ENCODE data around the gene TNS3. TPM values are rescaled to one million over a fixed set of nuclear protein-coding genes. Genes with fewer than 3 reads are reported as not detected.

TNS3 gene
- total and polyA plus RNA-seq, 9 of the 15 experiments (the other 6 are each of a cell fraction or from before 2014, with no cell fraction given) = 0.20 TPM; not detected in 8

GRCh38 chr7:47448971-47449370, 132.9 kb downstream of the TNS3 start (continued):
- no peak for TF ChIP-seq ZBTB12 (CRISPR knock-in tag; IDR thresholded peaks at IDR 0.05)

- peaks cover 5% of the 10 kb centered on the region for H4K20me1 ChIP-seq (replicated peaks; ENCODE audit: control insufficient read depth, insufficient read depth, low read length)
- POLR2A ChIA-PET = no interaction called here
- CTCF ChIA-PET (ENCODE audit: low intra/inter-chr PET ratio) = no interaction called here
- H3K4me3 ChIP-seq = no peak overlapping the region
- H3K9me3 ChIP-seq (replicated peaks; ENCODE audit: control insufficient read depth, insufficient read depth, low read depth, low read length) = no peaks in the 10 kb centered on the region
- no peaks in the 10 kb centered on the region for H3K79me2 ChIP-seq (ENCODE audit: control insufficient read depth, insufficient read depth, low read length)
- no peak overlapping the region for H3K27ac ChIP-seq (ENCODE audit: extremely low read depth, low read depth, low read length)
- no peak for TF ChIP-seq CBX3 (IDR thresholded peaks at IDR 0.05; ENCODE audit: borderline replicate concordance in 1 of 2, low read length in 2 of 2)
- no peak for TF ChIP-seq RREB1 (CRISPR knock-in tag; IDR thresholded peaks at IDR 0.05)
- no peak for TF ChIP-seq RBM22 (IDR thresholded peaks at IDR 0.05; ENCODE audit: low read depth, low read length, poor library complexity, severe bottlenecking)
- TF ChIP-seq NELFE (IDR thresholded peaks at IDR 0.05; ENCODE audit: insufficient read depth, insufficient read length) = no peak
- no peak for TF ChIP-seq HCFC1 (IDR thresholded peaks at IDR 0.05; ENCODE audit: low read depth, low read length)
- no peak for TF ChIP-seq ZNF668 (CRISPR knock-in tag; IDR thresholded peaks at IDR 0.05)
- no peak overlapping the region for H3K9ac ChIP-seq (ENCODE audit: insufficient read depth in 1 of 2, low read depth in 2 of 2, low read length in 2 of 2)
- no peak for DNase-seq (ENCODE audit: extremely low read depth in 1 of 4, low spot score in 3 of 4)
- no TSS peak for BruUV-seq (replicated peaks)
- intact Hi-C loops (cut with micrococcal nuclease) = no loop called here
- 3% methylated on average over 12 of the region's 12 CpGs for WGBS (ENCODE audit: insufficient coverage, low coverage, missing lambda C conversion rate)
- H3K27me3 ChIP-seq (ENCODE audit: control insufficient read depth in 2 of 2, insufficient read depth in 2 of 2, low read length in 2 of 2) = peaks cover 0 to 53% of the 10 kb centered on the region in 2 experiments; a peak in 4 of 5 replicates
- H3K4me2 ChIP-seq (ENCODE audit: insufficient read depth, low read length) = no peak overlapping the region
- no peaks in the 10 kb centered on the region for H3K9me1 ChIP-seq (ENCODE audit: control insufficient read depth, insufficient read depth, low read length)
- no peaks in the 10 kb centered on the region for H3K36me3 ChIP-seq (ENCODE audit: control insufficient read depth, insufficient read depth, low read length)
- in situ Hi-C loops (cut with MboI) = no loop called here
- ATAC-seq = no peak
- FAIRE-seq = no peak
- H3K4me1 ChIP-seq (replicated peaks in 1 of 2; ENCODE audit: control insufficient read depth in 2 of 2, insufficient read depth in 2 of 2, low read length in 2 of 2) = no peaks in the 10 kb centered on the region
- H2AFZ ChIP-seq (ENCODE audit: low read depth, low read length) = no peak overlapping the region
These were observed 134.1 kb downstream of the TNS3 start for GRCh38 chr7:47447621-47448349.
